Caco-2 (cell line): ENCODE data around the gene DIO1. TPM values are rescaled to one million over a fixed set of nuclear protein-coding genes. Genes with fewer than 3 reads are reported as not detected.

Source experiments
- BruUV-seq: library from RNA; stranded (reverse); fragments of 400-500 nt; replicated peaks from 2 replicates; lab custom pipeline; 2021; lab: Mats Ljungman, UMichigan
- CTCF ChIA-PET: fragments of 300-600 bp; sonication (Branson Sonifier 250); formaldehyde crosslinking; loops from one replicate; lab custom pipeline; 2022; ENCODE audit warnings: antibody characterized with exemption; lab: Charles Lee
- POLR2A ChIA-PET: fragments of 300-600 bp; sonication (Branson Sonifier 250); formaldehyde crosslinking; loops from one replicate; lab custom pipeline; 2022; ENCODE audit warnings: antibody characterized with exemption; lab: Charles Lee
- DNase-seq, 2 experiments: peaks; one replicate each; pipeline versions ENCODE4 v3.0.0 to v3.0.0-alpha.2; 2020 to 2022
- H3K27me3 ChIP-seq: replicated peaks from 2 replicates; pipeline ENCODE4 v1.6.0; 2011; ENCODE audit warnings: low read length; ENCODE audit not compliant: control insufficient read depth, insufficient read depth
- H3K36me3 ChIP-seq: 2 replicates; pipeline ENCODE4 v1.5.1; 2011; ENCODE audit warnings: low read length; ENCODE audit not compliant: control insufficient read depth, insufficient read depth
- H3K4me1 ChIP-seq: fragments of 250-450 bp; sonication (Bioruptor Pico); 2 replicates; pipeline ENCODE4 v1.5.1; 2020; ENCODE audit warnings: mild to moderate bottlenecking
- H3K4me3 ChIP-seq: 2 replicates; pipeline ENCODE4 v1.5.1; 2011; ENCODE audit warnings: low read depth, mild to moderate bottlenecking, control low read depth, low read length
- H3K9me3 ChIP-seq: fragments of 250-450 bp; sonication (Bioruptor Pico); 2 replicates; pipeline ENCODE4 v1.5.1; 2020; ENCODE audit warnings: mild to moderate bottlenecking, moderate library complexity
- H3K27ac Mint-ChIP-seq: one replicate; pipeline ENCODE4 v1.8.0; 2022; ENCODE audit warnings: mixed read lengths; ENCODE audit not compliant: unreplicated experiment
- H3K27me3 Mint-ChIP-seq: one replicate; pipeline ENCODE4 v1.8.0; 2022; ENCODE audit warnings: mixed read lengths; ENCODE audit not compliant: insufficient read depth, unreplicated experiment
- H3K36me3 Mint-ChIP-seq: one replicate; pipeline ENCODE4 v1.8.0; 2022; ENCODE audit warnings: mild to moderate bottlenecking, mixed read lengths; ENCODE audit not compliant: insufficient read depth, unreplicated experiment
- H3K4me1 Mint-ChIP-seq: one replicate; pipeline ENCODE4 v1.8.0; 2022; ENCODE audit warnings: low read depth, mixed read lengths; ENCODE audit not compliant: unreplicated experiment
- H3K4me3 Mint-ChIP-seq: one replicate; pipeline ENCODE4 v1.8.0; 2022; ENCODE audit warnings: mild to moderate bottlenecking, moderate library complexity, mixed read lengths; ENCODE audit not compliant: unreplicated experiment
- H3K9me3 Mint-ChIP-seq: one replicate; pipeline ENCODE4 v1.8.0; 2022; ENCODE audit warnings: mixed read lengths; ENCODE audit not compliant: unreplicated experiment
- intact Hi-C: fragments of 100-400 bp; cut with micrococcal nuclease; formaldehyde crosslinking; loops from one replicate; pipeline ENCODE4 v1.10.0; 2022; ENCODE audit not compliant: unreplicated experiment
- total RNA-seq: library from RNA; stranded (reverse); gene quantifications from 2 replicates; pipeline ENCODE4 v1.2.3, GENCODE V29; 2022
- TF ChIP-seq, protein P1 (sequence below), 2 experiments: fragments of 200-600 bp in 1 of 2; IDR thresholded peaks; 1 replicate in 1 of 2; 2 replicates in 1 of 2; pipeline versions ENCODE4 v1.5.1 to v1.8.0; 2011 to 2022; ENCODE audit warnings: antibody characterized with exemption in 1 of 2, control low read depth in 1 of 2, inconsistent platforms in 1 of 2, low read depth in 1 of 2, low read length in 1 of 2, mild to moderate bottlenecking in 1 of 2, moderate library complexity in 1 of 2; ENCODE audit not compliant: insufficient read depth in 1 of 2, severe bottlenecking in 1 of 2, unreplicated experiment in 1 of 2

Gene DIO1
- total RNA-seq, 1 experiment from 2014 or later = 7.1 TPM

- DNase-seq = no peak
- Mint-ChIP-seq H3K27me3 (no peaks in the 10 kb centered on the region), H3K27ac (peak within 1 kb of the TSS; percentile 89), H3K9me3 (no peaks in the 10 kb centered on the region), H3K4me3 (peak within 1 kb of the TSS; percentile 94), H3K36me3 (peaks cover 20% of the 10 kb centered on the region), H3K4me1 (peaks cover 30% of the 10 kb centered on the region)
- CTCF ChIA-PET = interaction anchor here (0.6 to 3.9 kb wide), 14 partner anchors 10 to 855 kb away, joined by 3 to 17 read pairs (median 8); partner anchors contain the start of genes NDC1 and TTC22
- H3K9me3 ChIP-seq = no peaks in the 10 kb centered on the region
- POLR2A ChIA-PET = interaction anchor here (0.5 to 1.7 kb wide), 9 partner anchors 10 to 106 kb away, joined by 3 to 13 read pairs (median 7); partner anchors contain the start of genes DIO1, TCEANC2 and TMEM59
- no peaks in the 10 kb centered on the region for H3K36me3 ChIP-seq
- TF ChIP-seq, protein P1, sequence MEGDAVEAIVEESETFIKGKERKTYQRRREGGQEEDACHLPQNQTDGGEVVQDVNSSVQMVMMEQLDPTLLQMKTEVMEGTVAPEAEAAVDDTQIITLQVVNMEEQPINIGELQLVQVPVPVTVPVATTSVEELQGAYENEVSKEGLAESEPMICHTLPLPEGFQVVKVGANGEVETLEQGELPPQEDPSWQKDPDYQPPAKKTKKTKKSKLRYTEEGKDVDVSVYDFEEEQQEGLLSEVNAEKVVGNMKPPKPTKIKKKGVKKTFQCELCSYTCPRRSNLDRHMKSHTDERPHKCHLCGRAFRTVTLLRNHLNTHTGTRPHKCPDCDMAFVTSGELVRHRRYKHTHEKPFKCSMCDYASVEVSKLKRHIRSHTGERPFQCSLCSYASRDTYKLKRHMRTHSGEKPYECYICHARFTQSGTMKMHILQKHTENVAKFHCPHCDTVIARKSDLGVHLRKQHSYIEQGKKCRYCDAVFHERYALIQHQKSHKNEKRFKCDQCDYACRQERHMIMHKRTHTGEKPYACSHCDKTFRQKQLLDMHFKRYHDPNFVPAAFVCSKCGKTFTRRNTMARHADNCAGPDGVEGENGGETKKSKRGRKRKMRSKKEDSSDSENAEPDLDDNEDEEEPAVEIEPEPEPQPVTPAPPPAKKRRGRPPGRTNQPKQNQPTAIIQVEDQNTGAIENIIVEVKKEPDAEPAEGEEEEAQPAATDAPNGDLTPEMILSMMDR (IDR thresholded peaks at IDR 0.05; ENCODE audit: insufficient read depth in 1 of 2, low read depth in 1 of 2, low read length in 1 of 2, severe bottlenecking in 1 of 2, unreplicated experiment in 1 of 2) = no peak
- no peaks in the 10 kb centered on the region for H3K27me3 ChIP-seq
- peaks cover 25% of the 10 kb centered on the region for H3K4me1 ChIP-seq
- BruUV-seq = no TSS peak
- intact Hi-C loops = no loop called here
- H3K4me3 ChIP-seq = peak within 1 kb of the TSS; percentile 91
Measured at GRCh38 chr1:53946252-53947171, 52.5 kb downstream of the DIO1 start, which contains the start of gene LRRC42. Gene LRRC42 (plus strand): TSS chr1:53946350. CDS start chr1:53952000, 5,650 bp downstream.

- TSS peak; percentile 18 for BruUV-seq
- TF ChIP-seq, protein P1 (IDR thresholded peaks at IDR 0.05; ENCODE audit: insufficient read depth in 1 of 2, low read depth in 1 of 2, low read length in 1 of 2, severe bottlenecking in 1 of 2, unreplicated experiment in 1 of 2) = no peak
- ChIA-PET CTCF (interaction anchor here (0.8 to 3.9 kb wide), 6 partner anchors 9 to 87 kb away, joined by 3 to 17 read pairs (median 3); partner anchors contain the start of gene YIPF1), POLR2A (no interaction called here)
- Mint-ChIP-seq H3K27me3 (no peaks in the 10 kb centered on the region), H3K4me3 (peak overlapping the region; percentile 94), H3K27ac (peak overlapping the region; percentile 89), H3K9me3 (no peaks in the 10 kb centered on the region), H3K4me1 (peaks cover 29% of the 10 kb centered on the region), H3K36me3 (peaks cover 26% of the 10 kb centered on the region)
- peak overlapping the region; percentile 65 for H3K4me3 ChIP-seq
- intact Hi-C loops = no loop called here
- no peaks in the 10 kb centered on the region for H3K36me3 ChIP-seq
- H3K9me3 ChIP-seq = no peaks in the 10 kb centered on the region
- peaks cover 17% of the 10 kb centered on the region for H3K4me1 ChIP-seq
- H3K27me3 ChIP-seq = no peaks in the 10 kb centered on the region
- no peak for DNase-seq
Measured at GRCh38 chr1:53947172-53947907, 53.4 kb downstream of the DIO1 start.

DNA sequence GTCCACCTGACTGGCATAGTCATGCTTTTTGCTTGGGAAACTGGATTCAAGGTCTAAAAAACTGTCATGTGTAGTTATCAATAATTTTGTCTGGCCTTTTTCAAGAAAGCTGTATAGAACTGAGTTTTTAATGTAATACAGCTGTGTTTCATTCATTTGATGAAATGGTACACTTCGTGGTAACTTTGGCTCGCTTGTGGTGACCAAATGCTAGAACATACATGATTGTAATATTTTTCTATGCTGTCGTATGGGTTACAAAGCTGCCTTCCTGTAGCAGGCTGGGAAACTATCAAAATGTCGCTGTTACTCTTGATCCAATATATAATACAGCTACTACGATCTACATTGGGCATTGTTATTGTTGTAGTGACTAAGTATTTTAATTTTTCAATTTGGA lies 54.3 kb downstream of the DIO1 start:
- no peaks in the 10 kb centered on the region for H3K36me3 ChIP-seq
- no peaks in the 10 kb centered on the region for H3K9me3 Mint-ChIP-seq
- intact Hi-C loops = loop anchor here (2.0 kb wide), 1 partner anchor 35 kb away; no protein-coding TSS in a partner anchor
- H3K9me3 ChIP-seq = no peaks in the 10 kb centered on the region
- peaks cover 21% of the 10 kb centered on the region for H3K4me1 Mint-ChIP-seq
- H3K4me3 ChIP-seq = no peak overlapping the region
- DNase-seq = no peak
- ChIA-PET CTCF (interaction anchor here (1.2 to 3.9 kb wide), 5 partner anchors 8 to 88 kb away, joined by 3 to 17 read pairs (median 4); partner anchors contain the start of gene YIPF1), POLR2A (no interaction called here)
- H3K27ac Mint-ChIP-seq = no peak overlapping the region
- H3K4me3 Mint-ChIP-seq = peak overlapping the region; percentile 94
- H3K4me1 ChIP-seq = peaks cover 8% of the 10 kb centered on the region; the same call in 1 of the 2 replicates
- no peaks in the 10 kb centered on the region for H3K27me3 ChIP-seq
- TF ChIP-seq, protein P1 (IDR thresholded peaks at IDR 0.05; ENCODE audit: insufficient read depth in 1 of 2, low read depth in 1 of 2, low read length in 1 of 2, severe bottlenecking in 1 of 2, unreplicated experiment in 1 of 2) = no peak
- peaks cover 35% of the 10 kb centered on the region for H3K36me3 Mint-ChIP-seq
- H3K27me3 Mint-ChIP-seq = no peaks in the 10 kb centered on the region
- no TSS peak for BruUV-seq
